HepG2 (cell line): Measurements from ENCODE around the gene GCDH. TPM values are rescaled to one million over a fixed set of nuclear protein-coding genes. Genes with fewer than 3 reads are reported as not detected.
A peak's percentile ranks its signal among the peaks of the same experiment; 100 is the strongest.

Experiments used
- ATAC-seq: fragments of 200-7000 bp; cut with Tn5 transposase; 3 replicates; pipeline ENCODE4 v1.9.1; 2020; ENCODE audit warnings: mild to moderate bottlenecking, moderate library complexity
- BruUV-seq: library from RNA; stranded (reverse); fragments of 400-500 nt; replicated peaks from 2 replicates; lab custom pipeline; 2021; lab: Mats Ljungman, UMichigan
- CTCF ChIA-PET: fragments of 300-600 bp; formaldehyde crosslinking; extraction: SDS; loops from one replicate; lab custom pipeline; 2021; ENCODE audit warnings: low total read pairs, inconsistent platforms, low intra/inter-chr PET ratio; lab: Yijun Ruan, JAX
- POLR2A ChIA-PET: fragments of 350-600 bp; sonication (Branson Sonifier 250); formaldehyde crosslinking; loops from one replicate; lab custom pipeline; 2020; ENCODE audit warnings: antibody characterized with exemption, inconsistent platforms; lab: Yijun Ruan, JAX
- DNase-seq: peaks from one replicate; pipeline ENCODE4 v3.0.0-alpha.2; 2015; ENCODE audit warnings: low spot score
- FAIRE-seq: peaks from 3 replicates; lab custom pipeline; 2011; peaks lifted over from hg19 to GRCh38; lab: Jason Lieb, UNC
- H2AFZ ChIP-seq: one replicate; pipeline ENCODE4 v1.6.1; 2011; ENCODE audit warnings: low read length, inconsistent platforms
- H3K27ac ChIP-seq: fragments of 300-600 bp; 3 replicates; pipeline ENCODE4 v1.8.0; 2011; ENCODE audit warnings: mixed run types, mild to moderate bottlenecking, mixed read lengths, low read length, inconsistent platforms; ENCODE audit not compliant: insufficient read depth; ENCODE audit errors: extremely low read length
- H3K27me3 ChIP-seq, 2 experiments: fragments of 200-600 bp in 1 of 2; 2 replicates in 1 of 2; 3 replicates in 1 of 2; pipeline versions ENCODE4 v1.6.0 to v1.8.0; 2011; ENCODE audit warnings: low read length in 2 of 2, mild to moderate bottlenecking in 2 of 2, moderate library complexity in 2 of 2, inconsistent platforms in 1 of 2; ENCODE audit not compliant: insufficient read depth in 2 of 2, control insufficient read depth in 1 of 2
- H3K36me3 ChIP-seq, 2 experiments: fragments of 200-600 bp in 1 of 2; replicated peaks in 1 of 2; 2 replicates in 1 of 2; 3 replicates in 1 of 2; pipeline versions ENCODE4 v1.5.1 to v1.8.0; 2011; ENCODE audit warnings: low read length in 2 of 2, inconsistent platforms in 1 of 2; ENCODE audit not compliant: insufficient read depth in 2 of 2, control insufficient read depth in 1 of 2
- H3K4me1 ChIP-seq: 2 replicates; pipeline ENCODE4 v1.5.1; 2012; ENCODE audit warnings: low read length, inconsistent platforms; ENCODE audit not compliant: insufficient read depth
- H3K4me2 ChIP-seq: 2 replicates; pipeline ENCODE4 v1.6.0; 2011; ENCODE audit warnings: low read depth, low read length, inconsistent platforms
- H3K4me3 ChIP-seq, 3 experiments: fragments of 200-600 bp in 1 of 3; sonication (generic), shearing (Covaris generic) in 1 of 3; replicated peaks in 1 of 3; 2 replicates each; pipeline ENCODE4 v1.5.1; 2011 to 2016; ENCODE audit warnings: low read length in 3 of 3, inconsistent platforms in 2 of 3, low read depth in 2 of 3, mild to moderate bottlenecking in 2 of 3, control low read depth in 1 of 3, mixed read lengths in 1 of 3; ENCODE audit not compliant: insufficient read depth in 1 of 3
- H3K79me2 ChIP-seq: one replicate; pipeline ENCODE4 v1.6.1; 2011; ENCODE audit warnings: low read length, inconsistent platforms; ENCODE audit not compliant: insufficient read depth
- H3K9ac ChIP-seq: 2 replicates; pipeline ENCODE4 v1.6.0; 2011; ENCODE audit warnings: mild to moderate bottlenecking, low read depth, low read length, inconsistent platforms; ENCODE audit not compliant: insufficient read depth
- H3K9me3 ChIP-seq: 2 replicates; pipeline ENCODE4 v1.5.1; 2012; ENCODE audit warnings: mild to moderate bottlenecking, low read length
- H4K20me1 ChIP-seq: 2 replicates; pipeline ENCODE4 v1.6.0; 2011; ENCODE audit warnings: inconsistent platforms, mild to moderate bottlenecking, low read length, moderate library complexity; ENCODE audit not compliant: insufficient read depth
- HNRNPL ChIP-seq: fragments of 200-400 bp; formaldehyde crosslinking; IDR thresholded peaks from 2 replicates; pipeline ENCODE4 v1.6.1; 2017; ENCODE audit warnings: mild to moderate bottlenecking, low read depth, low read length
- ISX ChIP-seq: sonication (generic); formaldehyde crosslinking; conservative IDR thresholded peaks from 2 replicates; pipeline ENCODE4 v1.5.0; 2020; ENCODE audit warnings: missing genetic modification reagents
- RAD21 ChIP-seq: fragments of 450-650 bp; formaldehyde crosslinking; IDR thresholded peaks from 2 replicates; pipeline ENCODE4 v1.5.0; 2020; ENCODE audit warnings: mild to moderate bottlenecking
- RNF2 ChIP-seq: fragments of 450-650 bp; conservative IDR thresholded peaks from 2 replicates; pipeline ENCODE4 v1.6.1; 2016; ENCODE audit warnings: low read depth
- SALL2 ChIP-seq: sonication (generic); formaldehyde crosslinking; IDR thresholded peaks from 2 replicates; pipeline ENCODE4 v1.8.1; 2023; ENCODE audit warnings: mild to moderate bottlenecking, missing genetic modification reagents, inconsistent platforms
- ZBTB7B ChIP-seq: sonication (generic); formaldehyde crosslinking; IDR thresholded peaks from 2 replicates; pipeline ENCODE4 v1.4.0; 2020; ENCODE audit warnings: missing genetic modification reagents
- ZNF703 ChIP-seq: sonication (generic); formaldehyde crosslinking; IDR thresholded peaks from 2 replicates; pipeline ENCODE4 v1.5.1; 2020; ENCODE audit warnings: missing genetic modification reagents, mild to moderate bottlenecking, moderate library complexity, borderline replicate concordance
- WGBS: methylation state at CpG from one replicate; pipeline ENCODE4 v1.1.6; 2017; ENCODE audit warnings: low lambda C conversion rate; 5-methylcytosine and 5-hydroxymethylcytosine counted together
- in situ Hi-C: cut with HindIII; loops from 2 replicates; pipeline ENCODE4 v1.10.0; 2017; ENCODE audit warnings: low pct_unique_long_range_greater_than_20kb; ENCODE audit not compliant: extremely low pct_ligation_motif_present
- intact Hi-C: fragments of 100-400 bp; cut with micrococcal nuclease; formaldehyde crosslinking; loops from one replicate; pipeline ENCODE4 v1.10.0; 2022; ENCODE audit not compliant: unreplicated experiment
- polyA plus RNA-seq, 8 experiments: library from polyadenylated mRNA; depleted of rRNA in 3 of 8; stranded (reverse) in 7 of 8; unstranded in 1 of 8; fragments of >200 nt; fragmentation: Illumina TruSeq in 4 of 8; extraction: Trizol in 4 of 8; gene quantifications; 2 replicates each; pipeline versions ENCODE4 v1.2.1 to v1.2.3, GENCODE V29; 2011 to 2016; ENCODE audit warnings: low read depth in 4 of 8, missing spikeins in 1 of 8, mixed read lengths in 1 of 8; ENCODE audit not compliant: insufficient read depth in 1 of 8
- total RNA-seq, 5 experiments: library from RNA; depleted of rRNA; stranded (reverse); fragments of >200 nt; fragmentation: Illumina TruSeq; extraction: Trizol; gene quantifications; 2 replicates each; pipeline ENCODE4 v1.2.3, GENCODE V29; 2016; ENCODE audit warnings: low read depth in 1 of 5
- TF ChIP-seq, protein P1 (sequence below): sonication (generic); formaldehyde crosslinking; IDR thresholded peaks from 2 replicates; pipeline ENCODE4 v1.4.0; 2020; ENCODE audit warnings: missing genetic modification reagents, borderline replicate concordance
- TF ChIP-seq, protein P2 (sequence below): sonication (generic); formaldehyde crosslinking; IDR thresholded peaks from 2 replicates; pipeline ENCODE4 v1.4.0; 2020; ENCODE audit warnings: mild to moderate bottlenecking, missing genetic modification reagents
- TF ChIP-seq, protein P3 (sequence below), 2 experiments: sonication (generic) in 1 of 2; formaldehyde crosslinking in 1 of 2; IDR thresholded peaks; 2 replicates each; pipeline versions ENCODE4 v1.4.0 to v1.6.1; 2018 to 2020; ENCODE audit warnings: missing genetic modification reagents in 2 of 2, borderline replicate concordance in 1 of 2, low read depth in 1 of 2, mild to moderate bottlenecking in 1 of 2, missing biosample characterization in 1 of 2
- TF ChIP-seq, protein P4 (sequence below): sonication (generic); formaldehyde crosslinking; conservative IDR thresholded peaks from 2 replicates; pipeline ENCODE4 v1.8.1; 2023; ENCODE audit warnings: missing genetic modification reagents

GCDH gene
- total and polyA plus RNA-seq, 2 of the 13 experiments (the other 11 are each of a cell fraction or from before 2014, with no cell fraction given) = 15.1 to 38.0 TPM

DNA sequence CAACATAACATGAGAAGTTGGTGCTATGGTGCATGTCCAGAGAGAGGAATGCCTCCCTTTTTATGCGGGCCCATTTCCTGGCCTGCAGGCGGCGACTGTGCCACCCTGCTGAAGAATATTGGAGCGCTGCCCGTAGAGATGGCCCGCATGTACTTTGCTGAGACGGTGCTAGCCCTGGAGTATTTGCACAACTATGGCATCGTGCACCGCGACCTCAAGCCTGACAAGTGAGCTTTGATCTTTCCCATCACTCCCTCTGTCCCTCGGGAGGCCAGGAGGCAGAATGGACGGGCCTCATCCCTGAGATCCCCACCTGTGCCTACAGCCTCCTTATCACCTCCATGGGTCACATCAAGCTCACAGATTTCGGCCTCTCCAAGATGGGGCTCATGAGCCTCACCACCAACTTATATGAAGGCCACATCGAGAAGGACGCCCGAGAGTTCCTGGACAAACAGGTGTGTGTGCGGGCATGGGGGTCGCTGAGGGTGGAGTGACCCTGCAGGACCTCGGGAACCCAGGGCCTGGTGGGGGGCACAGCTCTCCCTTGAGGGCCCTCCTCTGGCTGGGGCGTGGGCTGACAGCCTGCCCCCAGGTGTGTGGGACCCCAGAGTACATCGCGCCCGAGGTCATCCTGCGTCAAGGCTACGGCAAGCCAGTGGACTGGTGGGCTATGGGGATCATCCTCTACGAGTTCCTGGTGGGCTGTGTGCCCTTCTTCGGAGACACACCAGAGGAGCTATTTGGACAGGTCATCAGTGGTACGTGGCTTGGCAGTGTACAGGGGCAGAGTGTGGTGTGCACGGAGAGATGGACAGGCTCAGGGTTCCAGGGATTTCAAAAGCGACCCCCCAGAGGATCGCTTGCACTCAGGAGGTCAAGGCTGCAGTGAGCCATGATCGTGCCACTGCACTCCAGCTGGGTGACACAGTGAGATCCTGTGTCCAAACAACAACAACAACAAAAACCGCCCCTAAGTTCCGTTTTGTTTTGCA, 25.9 kb upstream of the GCDH start:
- POLR2A ChIA-PET = interaction anchor here (0.6 to 1.4 kb wide), 10 partner anchors 8 to 195 kb away, joined by 3 to 15 read pairs (median 4); partner anchors contain the start of genes CALR, FARSA and GCDH
- peaks cover 19% of the 10 kb centered on the region for H3K4me1 ChIP-seq
- TF ChIP-seq HNRNPL = 0 out of 2 replicates have a peak, but pooled peaks have one; percentile 47
- peak; percentile 59; the same call in 1 of the 2 replicates for TF ChIP-seq RAD21 (CRISPR knock-in tag)
- TF ChIP-seq ISX = no peak
- TF ChIP-seq, protein P1, sequence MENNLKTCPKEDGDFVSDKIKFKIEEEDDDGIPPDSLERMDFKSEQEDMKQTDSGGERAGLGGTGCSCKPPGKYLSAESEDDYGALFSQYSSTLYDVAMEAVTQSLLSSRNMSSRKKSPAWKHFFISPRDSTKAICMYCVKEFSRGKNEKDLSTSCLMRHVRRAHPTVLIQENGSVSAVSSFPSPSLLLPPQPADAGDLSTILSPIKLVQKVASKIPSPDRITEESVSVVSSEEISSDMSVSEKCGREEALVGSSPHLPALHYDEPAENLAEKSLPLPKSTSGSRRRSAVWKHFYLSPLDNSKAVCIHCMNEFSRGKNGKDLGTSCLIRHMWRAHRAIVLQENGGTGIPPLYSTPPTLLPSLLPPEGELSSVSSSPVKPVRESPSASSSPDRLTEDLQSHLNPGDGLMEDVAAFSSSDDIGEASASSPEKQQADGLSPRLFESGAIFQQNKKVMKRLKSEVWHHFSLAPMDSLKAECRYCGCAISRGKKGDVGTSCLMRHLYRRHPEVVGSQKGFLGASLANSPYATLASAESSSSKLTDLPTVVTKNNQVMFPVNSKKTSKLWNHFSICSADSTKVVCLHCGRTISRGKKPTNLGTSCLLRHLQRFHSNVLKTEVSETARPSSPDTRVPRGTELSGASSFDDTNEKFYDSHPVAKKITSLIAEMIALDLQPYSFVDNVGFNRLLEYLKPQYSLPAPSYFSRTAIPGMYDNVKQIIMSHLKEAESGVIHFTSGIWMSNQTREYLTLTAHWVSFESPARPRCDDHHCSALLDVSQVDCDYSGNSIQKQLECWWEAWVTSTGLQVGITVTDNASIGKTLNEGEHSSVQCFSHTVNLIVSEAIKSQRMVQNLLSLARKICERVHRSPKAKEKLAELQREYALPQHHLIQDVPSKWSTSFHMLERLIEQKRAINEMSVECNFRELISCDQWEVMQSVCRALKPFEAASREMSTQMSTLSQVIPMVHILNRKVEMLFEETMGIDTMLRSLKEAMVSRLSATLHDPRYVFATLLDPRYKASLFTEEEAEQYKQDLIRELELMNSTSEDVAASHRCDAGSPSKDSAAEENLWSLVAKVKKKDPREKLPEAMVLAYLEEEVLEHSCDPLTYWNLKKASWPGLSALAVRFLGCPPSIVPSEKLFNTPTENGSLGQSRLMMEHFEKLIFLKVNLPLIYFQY (CRISPR knock-in tag) = no peak
- TF ChIP-seq ZBTB7B (CRISPR knock-in tag) = 0 out of 2 replicates have a peak, but pooled peaks have one; percentile 6
- TF ChIP-seq, protein P2, sequence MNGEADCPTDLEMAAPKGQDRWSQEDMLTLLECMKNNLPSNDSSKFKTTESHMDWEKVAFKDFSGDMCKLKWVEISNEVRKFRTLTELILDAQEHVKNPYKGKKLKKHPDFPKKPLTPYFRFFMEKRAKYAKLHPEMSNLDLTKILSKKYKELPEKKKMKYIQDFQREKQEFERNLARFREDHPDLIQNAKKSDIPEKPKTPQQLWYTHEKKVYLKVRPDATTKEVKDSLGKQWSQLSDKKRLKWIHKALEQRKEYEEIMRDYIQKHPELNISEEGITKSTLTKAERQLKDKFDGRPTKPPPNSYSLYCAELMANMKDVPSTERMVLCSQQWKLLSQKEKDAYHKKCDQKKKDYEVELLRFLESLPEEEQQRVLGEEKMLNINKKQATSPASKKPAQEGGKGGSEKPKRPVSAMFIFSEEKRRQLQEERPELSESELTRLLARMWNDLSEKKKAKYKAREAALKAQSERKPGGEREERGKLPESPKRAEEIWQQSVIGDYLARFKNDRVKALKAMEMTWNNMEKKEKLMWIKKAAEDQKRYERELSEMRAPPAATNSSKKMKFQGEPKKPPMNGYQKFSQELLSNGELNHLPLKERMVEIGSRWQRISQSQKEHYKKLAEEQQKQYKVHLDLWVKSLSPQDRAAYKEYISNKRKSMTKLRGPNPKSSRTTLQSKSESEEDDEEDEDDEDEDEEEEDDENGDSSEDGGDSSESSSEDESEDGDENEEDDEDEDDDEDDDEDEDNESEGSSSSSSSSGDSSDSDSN (CRISPR knock-in tag) = peak; percentile 59
- TF ChIP-seq ZNF703 = no peak
- TF ChIP-seq, protein P3, sequence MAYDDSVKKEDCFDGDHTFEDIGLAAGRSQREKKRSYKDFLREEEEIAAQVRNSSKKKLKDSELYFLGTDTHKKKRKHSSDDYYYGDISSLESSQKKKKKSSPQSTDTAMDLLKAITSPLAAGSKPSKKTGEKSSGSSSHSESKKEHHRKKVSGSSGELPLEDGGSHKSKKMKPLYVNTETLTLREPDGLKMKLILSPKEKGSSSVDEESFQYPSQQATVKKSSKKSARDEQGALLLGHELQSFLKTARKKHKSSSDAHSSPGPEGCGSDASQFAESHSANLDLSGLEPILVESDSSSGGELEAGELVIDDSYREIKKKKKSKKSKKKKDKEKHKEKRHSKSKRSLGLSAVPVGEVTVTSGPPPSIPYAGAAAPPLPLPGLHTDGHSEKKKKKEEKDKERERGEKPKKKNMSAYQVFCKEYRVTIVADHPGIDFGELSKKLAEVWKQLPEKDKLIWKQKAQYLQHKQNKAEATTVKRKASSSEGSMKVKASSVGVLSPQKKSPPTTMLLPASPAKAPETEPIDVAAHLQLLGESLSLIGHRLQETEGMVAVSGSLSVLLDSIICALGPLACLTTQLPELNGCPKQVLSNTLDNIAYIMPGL (CRISPR knock-in tag; IDR thresholded peaks at IDR 0.05; ENCODE audit: borderline replicate concordance in 1 of 2, low read depth in 1 of 2) = peak; percentile 29 to 41; a peak in 1 of 4 replicates
- 0 out of 2 replicates have a peak, but pooled peaks have one; percentile 35 for TF ChIP-seq RNF2
- no peak for TF ChIP-seq SALL2
- TF ChIP-seq, protein P4, sequence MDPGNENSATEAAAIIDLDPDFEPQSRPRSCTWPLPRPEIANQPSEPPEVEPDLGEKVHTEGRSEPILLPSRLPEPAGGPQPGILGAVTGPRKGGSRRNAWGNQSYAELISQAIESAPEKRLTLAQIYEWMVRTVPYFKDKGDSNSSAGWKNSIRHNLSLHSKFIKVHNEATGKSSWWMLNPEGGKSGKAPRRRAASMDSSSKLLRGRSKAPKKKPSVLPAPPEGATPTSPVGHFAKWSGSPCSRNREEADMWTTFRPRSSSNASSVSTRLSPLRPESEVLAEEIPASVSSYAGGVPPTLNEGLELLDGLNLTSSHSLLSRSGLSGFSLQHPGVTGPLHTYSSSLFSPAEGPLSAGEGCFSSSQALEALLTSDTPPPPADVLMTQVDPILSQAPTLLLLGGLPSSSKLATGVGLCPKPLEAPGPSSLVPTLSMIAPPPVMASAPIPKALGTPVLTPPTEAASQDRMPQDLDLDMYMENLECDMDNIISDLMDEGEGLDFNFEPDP = no peak

More for the DNA sequence above, 25.9 kb upstream of the GCDH start:
- Histone ChIP-seq H3K9ac (no peak overlapping the region), H3K36me3 (no peaks in the 10 kb centered on the region), H3K79me2 (no peaks in the 10 kb centered on the region), H3K4me2 (peak overlapping the region; percentile 56), H4K20me1 (no peaks in the 10 kb centered on the region), H3K4me3 (peak overlapping the region in 1 of 3 experiments; percentile 13; a peak in 1 of 6 replicates), H3K9me3 (no peaks in the 10 kb centered on the region), H2AFZ (no peak overlapping the region), H3K27ac (peak overlapping the region; percentile 0), H3K27me3 (no peaks in the 10 kb centered on the region)
- FAIRE-seq (peak; percentile 83), DNase-seq (peak; percentile 75), ATAC-seq (peak; percentile 85)
- in situ Hi-C loops = no loop called here
- WGBS = 57% methylated on average over 19 of the region's 34 CpGs
- BruUV-seq = no TSS peak
- intact Hi-C loops = no loop called here
- CTCF ChIA-PET = interaction anchor here (2.0 kb wide), 1 partner anchor 100 kb away, joined by 7 read pairs; no protein-coding TSS in a partner anchor
